Fibroblast of lung (primary cell): ENCODE measurements around the gene SLC6A5. TPM values are rescaled to one million over a fixed set of nuclear protein-coding genes. Genes with fewer than 3 reads are reported as not detected.

Experiments used
- DNase-seq, 2 donors: peaks; one replicate each; pipeline versions ENCODE4 v3.0.0 to v3.0.0-alpha.2; 2010; ENCODE audit warnings: low read depth in 2 of 2
- H2AFZ ChIP-seq: 2 replicates; pipeline ENCODE4 v1.5.1; 2012; ENCODE audit warnings: low read length, control low read depth, inconsistent platforms
- H3K27ac ChIP-seq: 2 replicates; pipeline ENCODE4 v1.5.1; 2011; ENCODE audit warnings: low read length, control low read depth; ENCODE audit not compliant: insufficient read depth
- H3K27me3 ChIP-seq: 2 replicates; pipeline ENCODE4 v1.5.1; 2011; ENCODE audit warnings: mild to moderate bottlenecking, low read length; ENCODE audit not compliant: control insufficient read depth, insufficient read depth
- H3K36me3 ChIP-seq: 2 replicates; pipeline ENCODE4 v1.5.1; 2011; ENCODE audit warnings: low read length; ENCODE audit not compliant: control insufficient read depth, insufficient read depth
- H3K4me1 ChIP-seq: 2 replicates; pipeline ENCODE4 v1.5.1; 2011; ENCODE audit warnings: low read length; ENCODE audit not compliant: control insufficient read depth, insufficient read depth; ENCODE audit errors: extremely low read depth
- H3K4me2 ChIP-seq: 2 replicates; pipeline ENCODE4 v1.5.1; 2011; ENCODE audit warnings: low read length, control low read depth; ENCODE audit not compliant: insufficient read depth; ENCODE audit errors: extremely low read depth
- H3K4me3 ChIP-seq, 4 experiments: fragments of 200-600 bp in 1 of 4; sonication (generic) in 1 of 4; replicated peaks in 1 of 4; 2 replicates each; pipeline ENCODE4 v1.5.1; 2011 to 2016; ENCODE audit warnings: low read length in 4 of 4, low read depth in 3 of 4, mild to moderate bottlenecking in 3 of 4, control low read depth in 2 of 4, inconsistent platforms in 1 of 4, mixed read lengths in 1 of 4; ENCODE audit not compliant: insufficient read depth in 1 of 4; ENCODE audit errors: control extremely low read depth in 1 of 4
- H3K79me2 ChIP-seq: 2 replicates; pipeline ENCODE4 v1.5.1; 2012; ENCODE audit warnings: mild to moderate bottlenecking, low read length, inconsistent platforms; ENCODE audit not compliant: control insufficient read depth, insufficient read depth
- H3K9ac ChIP-seq: 2 replicates; pipeline ENCODE4 v1.5.1; 2011; ENCODE audit warnings: mild to moderate bottlenecking, low read length, control low read depth; ENCODE audit not compliant: insufficient read depth
- H3K9me3 ChIP-seq: 2 replicates; pipeline ENCODE4 v1.5.1; 2012; ENCODE audit warnings: low read depth, low read length; ENCODE audit not compliant: control insufficient read depth, insufficient read depth
- H4K20me1 ChIP-seq: 2 replicates; pipeline ENCODE4 v1.5.1; 2011; ENCODE audit warnings: low read length; ENCODE audit not compliant: control insufficient read depth, insufficient read depth; ENCODE audit errors: extremely low read depth
- CTCF ChIP-seq, 2 donors: IDR thresholded peaks in 1 of 2; conservative IDR thresholded peaks in 1 of 2; 1 replicate in 1 of 2; 2 replicates in 1 of 2; pipeline ENCODE4 v1.5.1; 2011 to 2012; ENCODE audit warnings: low read length in 2 of 2, control low read depth in 1 of 2, inconsistent platforms in 1 of 2, low read depth in 1 of 2, mild to moderate bottlenecking in 1 of 2
- EZH2 ChIP-seq: IDR thresholded peaks from 2 replicates; pipeline ENCODE4 v1.5.1; 2012; ENCODE audit warnings: low read length, control low read depth, mild to moderate bottlenecking; ENCODE audit errors: missing control alignments
- polyA plus RNA-seq, 2 donors: library from polyadenylated mRNA; depleted of rRNA in 1 of 2; stranded (reverse) in 1 of 2; unstranded in 1 of 2; fragments of >200 nt; gene quantifications; 2 replicates each; pipeline ENCODE4 v1.2.1, GENCODE V29; 2011 to 2012; ENCODE audit warnings: missing spikeins in 1 of 2
- total RNA-seq: library from RNA; depleted of rRNA; stranded (reverse); fragments of >200 nt; gene quantifications from 2 replicates; pipeline ENCODE4 v1.2.1, GENCODE V29; 2014

SLC6A5 gene
- total and polyA plus RNA-seq, 2 donors (not counting 1 experiment from before 2014, with no cell fraction given), result not detected

- no peak for TF ChIP-seq EZH2
- TF ChIP-seq CTCF (conservative IDR thresholded peaks at IDR 0.05 in 1 of 2, IDR thresholded peaks at IDR 0.05 in 1 of 2; ENCODE audit: low read depth in 1 of 2, low read length in 2 of 2), result no peak
- Histone ChIP-seq H3K79me2 (no peaks in the 10 kb centered on the region), H3K9ac (no peak overlapping the region), H3K9me3 (no peaks in the 10 kb centered on the region), H3K4me2 (no peak overlapping the region), H2AFZ (no peak overlapping the region), H3K36me3 (no peaks in the 10 kb centered on the region), H3K27ac (no peak overlapping the region), H4K20me1 (no peaks in the 10 kb centered on the region), H3K4me3 (no peak overlapping the region), H3K27me3 (no peaks in the 10 kb centered on the region), H3K4me1 (no peaks in the 10 kb centered on the region)
- no peak for DNase-seq
Observed at GRCh38 chr11:20583201-20583600, 16.2 kb upstream of the SLC6A5 start.

GRCh38 chr11:20584093-20584774, 15.2 kb upstream of the SLC6A5 start:
- Histone ChIP-seq H4K20me1 (no peaks in the 10 kb centered on the region), H3K36me3 (no peaks in the 10 kb centered on the region), H3K4me2 (no peak overlapping the region), H3K79me2 (no peaks in the 10 kb centered on the region), H3K27me3 (no peaks in the 10 kb centered on the region), H3K4me1 (no peaks in the 10 kb centered on the region), H2AFZ (no peak overlapping the region), H3K4me3 (no peak overlapping the region), H3K9me3 (no peaks in the 10 kb centered on the region), H3K9ac (no peak overlapping the region), H3K27ac (no peak overlapping the region)
- no peak for DNase-seq
- TF ChIP-seq EZH2, result no peak
- TF ChIP-seq CTCF (conservative IDR thresholded peaks at IDR 0.05 in 1 of 2, IDR thresholded peaks at IDR 0.05 in 1 of 2; ENCODE audit: low read depth in 1 of 2, low read length in 2 of 2), result no peak

GRCh38 chr11:20589796-20590195, 9.6 kb upstream of the SLC6A5 start:
- Histone ChIP-seq H3K27me3 (no peaks in the 10 kb centered on the region), H4K20me1 (no peaks in the 10 kb centered on the region), H3K27ac (no peak overlapping the region), H3K4me1 (no peaks in the 10 kb centered on the region), H3K4me2 (no peak overlapping the region), H3K79me2 (no peaks in the 10 kb centered on the region), H3K4me3 (no peak overlapping the region), H3K36me3 (no peaks in the 10 kb centered on the region), H2AFZ (no peak overlapping the region), H3K9me3 (no peaks in the 10 kb centered on the region), H3K9ac (no peak overlapping the region)
- TF ChIP-seq CTCF (conservative IDR thresholded peaks at IDR 0.05 in 1 of 2, IDR thresholded peaks at IDR 0.05 in 1 of 2; ENCODE audit: low read depth in 1 of 2, low read length in 2 of 2) (no peak), EZH2 (no peak)
- DNase-seq, result no peak
